Right cardiac atrium (tissue), 5 donors: ENCODE measurements around the gene ABCC5. TPM values are rescaled to one million over a fixed set of nuclear protein-coding genes. Genes with fewer than 3 reads are reported as not detected.

Source experiments
- ATAC-seq, 2 donors: fragments of 200-7000 bp; cut with Tn5 transposase; one replicate each; pipeline versions ENCODE4 v1.8.0 to v1.9.1; 2020; ENCODE audit warnings: moderate library complexity in 2 of 2, mild to moderate bottlenecking in 1 of 2
- DNase-seq, 3 donors: peaks; one replicate each; pipeline ENCODE4 v3.0.0-alpha.2; 2020
- H3K27ac ChIP-seq: one replicate; pipeline ENCODE4 v1.5.1; 2013; ENCODE audit warnings: mild to moderate bottlenecking, low read length, control low read depth, moderate library complexity
- H3K27me3 ChIP-seq: one replicate; pipeline ENCODE4 v1.6.1; 2013; ENCODE audit not compliant: control insufficient read depth, insufficient read depth
- H3K4me1 ChIP-seq: one replicate; pipeline ENCODE4 v1.6.1; 2013; ENCODE audit warnings: low read length; ENCODE audit not compliant: control insufficient read depth, insufficient read depth
- H3K4me3 ChIP-seq: one replicate; pipeline ENCODE4 v1.5.1; 2013; ENCODE audit warnings: low read length, control low read depth
- H3K9me3 ChIP-seq: one replicate; pipeline ENCODE4 v1.6.1; 2013; ENCODE audit warnings: low read length; ENCODE audit not compliant: control insufficient read depth
- WGBS: extraction: QIAGEN DNeasy Blood & Tissue Kit; methylation state at CpG from one replicate; pipeline ENCODE4 v1.1.7; 2013; 5-methylcytosine and 5-hydroxymethylcytosine counted together
- intact Hi-C, 4 donors: fragments of 100-400 bp; cut with DNase I; formaldehyde crosslinking; loops; one replicate each; pipeline versions ENCODE4 v1.11.0 to v1.14.0; 2022 to 2023
- polyA plus RNA-seq: library from polyadenylated mRNA; stranded (reverse); fragments of 200-250 nt; gene quantifications from one replicate; pipeline ENCODE4 v1.2.3, GENCODE V29; 2013
- total RNA-seq, 4 donors: library from RNA; stranded (reverse); fragmentation: NEBNext Ultra II Directional; extraction: Animal tissue kit (Norgen Biotek cat#: 25700); gene quantifications; one replicate each; pipeline ENCODE4 v1.2.1, GENCODE V29; 2021
- donor health status: healthy with polysubstance abuse.
- donor health status: DM: no; HTN: yes; CAD: no.
- donor health status: DM: no; HTN: no; CAD: no.
- donor health status: DM: no; HTN: yes; CAD: no; lungs with severe emphysema.
- donor health status: DM: yes; HTN: yes; CAD: no.

Gene ABCC5
- total and polyA plus RNA-seq, 5 donors = 28.9 to 60.7 (median 48.0) TPM

DNA sequence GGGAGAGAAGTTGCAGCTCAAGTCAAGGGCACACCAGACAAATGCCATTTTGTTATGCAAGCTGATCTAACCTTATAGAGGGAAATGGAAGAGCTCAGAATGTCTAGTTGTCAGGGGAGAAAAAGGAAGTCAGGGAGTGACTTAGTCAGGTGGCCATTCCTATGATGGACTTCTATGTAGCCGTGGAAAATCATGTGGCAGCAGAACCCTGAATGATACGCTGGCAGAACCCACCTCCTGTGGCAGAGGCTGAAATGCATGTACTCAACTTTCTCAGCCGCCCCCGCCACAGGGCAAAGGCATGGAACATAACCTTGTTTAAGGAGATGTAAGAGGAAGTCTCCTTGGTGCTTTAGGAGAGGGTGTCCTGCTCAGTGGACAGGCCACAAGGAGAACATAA is 95.3 kb downstream of the ABCC5 start:
- Histone ChIP-seq H3K9me3 (no peaks in the 10 kb centered on the region), H3K27ac (no peak overlapping the region), H3K4me1 (no peaks in the 10 kb centered on the region), H3K27me3 (no peaks in the 10 kb centered on the region), H3K4me3 (no peak overlapping the region)
- intact Hi-C loops = no loop called here
- ATAC-seq = no peak
- 97% methylated on average over 4 of the region's 4 CpGs for WGBS
- no peak for DNase-seq

DNA sequence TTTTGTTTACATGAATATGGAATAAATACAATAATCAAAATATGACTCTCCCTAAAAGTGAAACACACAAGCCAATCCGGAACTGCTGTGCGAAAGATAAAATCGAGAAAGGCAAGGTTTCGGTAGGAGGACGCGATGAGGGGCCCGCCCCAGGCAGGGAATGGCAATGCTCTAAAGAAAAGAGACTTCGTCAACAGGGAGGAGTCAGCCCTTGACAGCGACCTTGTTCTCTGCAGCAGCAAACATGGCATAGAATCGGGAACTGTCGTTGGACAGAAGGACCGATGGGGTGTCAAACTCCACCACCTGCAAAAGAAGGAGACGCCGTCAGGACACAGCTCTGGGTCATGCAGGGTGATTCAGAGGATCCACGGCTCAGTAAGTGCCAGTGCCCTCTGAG is 96.6 kb downstream of the ABCC5 start:
- intact Hi-C loops = no loop called here
- ATAC-seq = no peak
- WGBS = 93% methylated on average over 15 of the region's 15 CpGs

DNA sequence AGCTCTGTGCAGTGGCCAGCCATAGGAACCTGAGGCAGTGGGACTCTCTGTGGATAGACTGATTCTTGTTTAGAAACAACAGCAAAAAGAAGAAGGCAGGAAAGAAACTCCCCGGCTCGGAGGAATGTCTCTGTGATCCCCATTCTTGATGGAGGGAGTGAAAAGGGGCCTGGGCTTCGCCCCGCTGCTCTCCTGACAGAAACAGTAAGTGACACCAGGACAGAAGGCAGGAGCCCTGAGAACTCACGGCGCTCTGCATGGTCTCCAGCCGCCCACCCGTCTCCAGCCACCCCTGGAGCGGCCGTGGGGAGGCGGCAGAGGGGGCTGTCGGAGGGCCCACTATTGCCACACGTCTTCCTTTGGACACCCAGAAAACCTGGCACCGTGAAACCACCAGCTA is 97.3 kb downstream of the ABCC5 start:
- ATAC-seq = no peak
- H3K9me3 ChIP-seq = no peaks in the 10 kb centered on the region
- H3K4me3 ChIP-seq = no peak overlapping the region
- H3K4me1 ChIP-seq = no peaks in the 10 kb centered on the region
- no peaks in the 10 kb centered on the region for H3K27me3 ChIP-seq
- DNase-seq = no peak
- no peak overlapping the region for H3K27ac ChIP-seq
- intact Hi-C loops = no loop called here
- WGBS = 90% methylated on average over 14 of the region's 14 CpGs

More for the DNA sequence above, 96.6 kb downstream of the ABCC5 start:
- no peaks in the 10 kb centered on the region for H3K27me3 ChIP-seq
- no peaks in the 10 kb centered on the region for H3K9me3 ChIP-seq
- H3K4me3 ChIP-seq = no peak overlapping the region
- no peaks in the 10 kb centered on the region for H3K4me1 ChIP-seq
- H3K27ac ChIP-seq = no peak overlapping the region
- DNase-seq = no peak

DNA sequence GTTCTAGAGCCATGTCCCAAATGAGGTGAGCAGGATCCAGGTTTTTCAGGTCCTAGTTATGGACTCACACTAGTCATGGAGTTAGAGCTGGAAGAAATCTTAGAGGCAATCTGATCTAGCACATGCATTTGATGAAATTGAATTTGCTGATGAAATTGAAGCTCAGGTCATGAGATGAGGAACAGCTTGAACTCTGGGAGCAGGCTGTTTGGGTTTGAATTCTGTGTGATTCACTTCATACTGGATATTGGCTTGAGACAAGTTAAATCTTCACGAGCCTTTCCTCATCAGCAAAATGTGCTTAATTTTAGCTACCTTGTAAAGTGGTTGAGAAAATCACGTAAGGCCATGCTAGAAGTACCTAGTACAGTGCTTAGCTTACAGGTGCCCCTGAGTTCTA is 99.5 kb downstream of the ABCC5 start:
- Histone ChIP-seq H3K4me1 (no peaks in the 10 kb centered on the region), H3K9me3 (no peaks in the 10 kb centered on the region), H3K27ac (no peak overlapping the region), H3K27me3 (no peaks in the 10 kb centered on the region), H3K4me3 (no peak overlapping the region)
- ATAC-seq (no peak), DNase-seq (no peak)
- intact Hi-C loops = no loop called here
- WGBS = 80% methylated on average over 2 of the region's 2 CpGs

- Histone ChIP-seq H3K9me3 (no peaks in the 10 kb centered on the region), H3K4me3 (no peak overlapping the region), H3K4me1 (no peaks in the 10 kb centered on the region), H3K27ac (no peak overlapping the region), H3K27me3 (no peaks in the 10 kb centered on the region)
- intact Hi-C loops = no loop called here
- ATAC-seq = no peak
- no peak for DNase-seq
- WGBS = 90% methylated on average over 4 of the region's 4 CpGs
Measured at GRCh38 chr3:183917776-183918175, 99.9 kb downstream of the ABCC5 start.

DNA sequence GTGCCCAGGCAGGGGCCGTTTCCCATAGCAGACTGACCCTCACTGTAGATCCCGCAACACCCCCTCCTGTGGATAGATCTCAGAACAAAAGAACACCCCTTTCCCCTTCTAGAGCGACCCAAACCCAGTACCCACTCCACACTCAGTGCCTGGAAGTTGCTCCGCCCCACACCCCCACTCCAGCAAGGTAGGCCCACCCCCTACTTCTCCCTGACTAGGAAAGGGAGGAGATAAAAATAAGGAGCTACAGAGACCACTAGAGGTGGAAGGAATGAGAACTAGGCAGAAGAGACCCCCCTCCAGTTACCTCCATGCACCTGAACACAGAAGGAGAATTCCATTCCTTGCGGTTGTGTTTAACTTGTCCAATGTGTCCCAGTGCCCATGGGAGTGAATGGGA is 102.8 kb downstream of the ABCC5 start:
- no peak for DNase-seq
- ATAC-seq = no peak
- Histone ChIP-seq H3K4me1 (no peaks in the 10 kb centered on the region), H3K9me3 (no peaks in the 10 kb centered on the region), H3K4me3 (no peak overlapping the region), H3K27ac (no peak overlapping the region), H3K27me3 (no peaks in the 10 kb centered on the region)
- intact Hi-C loops = no loop called here
- WGBS = 86% methylated on average over 5 of the region's 5 CpGs

DNA sequence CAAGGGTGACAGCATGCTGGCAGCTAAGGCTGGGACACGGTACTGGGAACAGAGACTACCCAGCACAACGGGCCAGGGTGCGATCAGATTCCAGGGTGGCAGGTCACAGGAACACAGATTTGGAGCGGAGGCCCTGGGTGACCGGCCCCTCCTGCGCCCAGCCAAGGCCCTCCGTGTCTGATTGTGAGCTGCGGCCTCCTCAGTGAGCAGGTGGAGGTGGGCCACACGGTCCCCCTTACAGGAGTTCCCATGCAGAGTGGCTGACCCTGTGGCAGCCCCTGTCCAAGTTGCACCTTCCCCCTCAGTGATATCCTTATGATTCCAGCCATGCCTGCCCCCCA is 104.1 kb downstream of the ABCC5 start:
- Histone ChIP-seq H3K27me3 (no peaks in the 10 kb centered on the region), H3K4me3 (no peak overlapping the region), H3K27ac (no peak overlapping the region), H3K4me1 (no peaks in the 10 kb centered on the region), H3K9me3 (no peaks in the 10 kb centered on the region)
- WGBS = 88% methylated on average over 9 of the region's 9 CpGs
- DNase-seq = no peak
- ATAC-seq = no peak
- intact Hi-C loops = no loop called here

DNA sequence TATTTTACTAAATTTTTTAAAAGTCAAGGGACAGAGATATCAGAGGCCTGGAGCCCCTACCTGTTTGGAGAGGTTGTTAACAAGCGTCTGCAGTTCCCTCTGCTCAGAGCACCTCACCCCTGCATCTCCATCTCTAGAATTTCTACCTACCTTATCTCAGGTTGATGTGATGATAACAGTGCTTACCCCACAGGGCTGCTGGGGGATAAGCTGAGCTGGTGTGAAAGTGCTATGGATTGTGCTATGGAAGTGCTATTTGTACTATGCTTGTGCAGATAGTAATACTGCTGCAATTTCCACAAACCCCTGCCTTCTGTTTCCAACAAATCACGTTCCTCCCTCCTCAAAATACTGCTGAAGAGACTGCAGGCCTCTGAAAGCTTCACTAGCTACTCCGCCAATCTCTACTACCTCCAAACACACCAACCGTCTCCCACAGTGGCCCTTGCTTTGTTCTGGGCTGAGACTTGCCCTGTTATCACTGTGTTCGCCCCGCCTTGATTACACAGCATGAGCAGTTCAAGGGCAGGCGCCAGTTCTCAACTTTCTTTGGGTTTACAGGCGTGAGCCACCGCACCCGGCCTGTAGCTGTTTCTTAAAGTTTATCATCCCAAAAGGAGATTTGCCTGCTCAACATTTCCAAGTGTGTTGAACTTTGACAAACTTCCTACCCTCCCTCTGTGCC is 104.6 kb downstream of the ABCC5 start:
- Histone ChIP-seq H3K4me3 (no peak overlapping the region), H3K9me3 (no peaks in the 10 kb centered on the region), H3K27ac (no peak overlapping the region), H3K4me1 (no peaks in the 10 kb centered on the region), H3K27me3 (no peaks in the 10 kb centered on the region)
- ATAC-seq (no peak), DNase-seq (no peak)
- WGBS = 77% methylated on average over 10 of the region's 10 CpGs
- intact Hi-C loops = no loop called here

GRCh38 chr3:183911763-183912506 is 105.7 kb downstream of the ABCC5 start:
- intact Hi-C loops = no loop called here
- no peak for DNase-seq
- Histone ChIP-seq H3K4me1 (no peaks in the 10 kb centered on the region), H3K4me3 (no peak overlapping the region), H3K27ac (no peak overlapping the region), H3K9me3 (no peaks in the 10 kb centered on the region), H3K27me3 (no peaks in the 10 kb centered on the region)
- 84% methylated on average over 8 of the region's 8 CpGs for WGBS
- ATAC-seq = no peak

DNA sequence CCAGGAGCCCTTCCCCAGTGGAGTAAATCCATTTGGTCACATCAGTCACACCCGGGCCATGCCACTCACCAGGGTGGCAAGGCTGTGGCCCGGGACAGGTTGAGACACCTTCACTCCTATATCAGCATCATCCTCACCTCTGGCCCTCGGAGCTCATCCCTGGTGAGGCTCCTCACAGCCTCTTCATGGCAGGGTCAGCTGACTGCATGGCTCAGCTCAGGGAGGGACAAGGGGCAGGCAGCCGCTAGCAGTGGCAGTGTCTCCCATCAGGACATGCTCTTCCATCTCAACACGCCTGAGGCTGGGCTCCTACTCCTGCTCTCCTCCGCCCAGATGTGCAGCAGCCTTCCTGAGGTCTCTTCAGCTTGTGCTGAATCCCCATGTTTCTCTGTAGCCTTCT is 106.6 kb downstream of the ABCC5 start:
- intact Hi-C loops = no loop called here
- DNase-seq (no peak), ATAC-seq (no peak)
- H3K9me3 ChIP-seq = no peaks in the 10 kb centered on the region
- WGBS = 72% methylated on average over 6 of the region's 6 CpGs
- no peak overlapping the region for H3K27ac ChIP-seq
- no peak overlapping the region for H3K4me3 ChIP-seq
- H3K4me1 ChIP-seq = no peaks in the 10 kb centered on the region
- no peaks in the 10 kb centered on the region for H3K27me3 ChIP-seq

GRCh38 chr3:183909030-183909600 is 108.6 kb downstream of the ABCC5 start:
- no peaks in the 10 kb centered on the region for H3K27me3 ChIP-seq
- H3K4me3 ChIP-seq = no peak overlapping the region
- DNase-seq (no peak), ATAC-seq (no peak)
- intact Hi-C loops = loop anchor here in 1 of 4 donors (10.0 kb wide), 1 partner anchor 96 kb away; no protein-coding TSS in a partner anchor
- H3K27ac ChIP-seq = no peak overlapping the region
- no peaks in the 10 kb centered on the region for H3K9me3 ChIP-seq
- 77% methylated on average over 14 of the region's 14 CpGs for WGBS
- no peaks in the 10 kb centered on the region for H3K4me1 ChIP-seq
